ENCODE results near the gene KCNQ1OT1.
A peak's percentile ranks its signal among the peaks of the same experiment; 100 is the strongest.

KCNQ1OT1 gene

GRCh38 chr11:2699531-2700414 is at the start of gene KCNQ1OT1:
Gene KCNQ1OT1, minus strand, starts transcription at chr11:2699994.
- DNase-seq (ENCODE audit: low spot score): peak; percentile 89

- no peak for DNase-seq (ENCODE audit: low spot score)
Measured at GRCh38 chr11:2748814-2749554, 49.2 kb upstream of the KCNQ1OT1 start.

- no peak for DNase-seq (ENCODE audit: low spot score)
Measured at GRCh38 chr11:2748061-2748813, 48.4 kb upstream of the KCNQ1OT1 start.

DNA sequence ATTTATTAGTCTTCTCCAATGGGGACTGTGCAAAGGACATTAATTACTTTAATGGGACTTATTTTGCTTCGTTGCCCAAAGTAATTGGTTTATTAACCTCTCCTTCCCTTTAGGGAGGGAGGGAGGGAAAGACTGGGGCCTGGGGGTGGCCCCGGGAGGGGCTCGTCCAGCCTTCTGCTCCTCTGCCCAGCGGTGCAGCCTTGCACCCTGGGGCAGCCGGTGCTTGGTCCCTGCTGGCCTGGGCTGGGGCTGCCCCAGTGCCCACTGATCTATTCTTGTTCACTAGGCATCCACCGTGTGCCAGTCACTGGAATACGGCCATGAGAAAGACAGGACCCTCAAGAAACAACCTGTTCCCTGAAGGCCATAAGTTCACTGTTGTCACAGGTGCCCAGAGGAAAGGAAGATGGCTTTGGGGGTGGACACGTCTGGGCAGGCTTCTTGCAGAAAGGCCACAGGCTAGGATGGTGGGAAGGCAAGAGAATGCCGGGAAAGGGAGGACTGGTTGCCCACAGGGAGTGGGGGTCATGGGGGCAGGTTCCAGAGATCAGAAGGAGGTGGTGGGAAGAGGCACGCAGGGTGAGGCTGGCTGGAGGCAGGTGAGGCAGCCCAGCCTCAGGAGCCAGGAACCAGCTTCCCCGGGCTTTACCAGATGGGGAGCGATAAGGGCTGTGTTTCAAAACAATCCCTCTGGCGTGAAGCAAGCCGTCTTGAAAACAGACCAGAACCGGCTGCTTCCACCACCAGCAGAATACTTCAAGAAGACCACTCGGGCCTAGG is 47.6 kb upstream of the KCNQ1OT1 start:
- DNase-seq (ENCODE audit: low spot score): no peak

DNA sequence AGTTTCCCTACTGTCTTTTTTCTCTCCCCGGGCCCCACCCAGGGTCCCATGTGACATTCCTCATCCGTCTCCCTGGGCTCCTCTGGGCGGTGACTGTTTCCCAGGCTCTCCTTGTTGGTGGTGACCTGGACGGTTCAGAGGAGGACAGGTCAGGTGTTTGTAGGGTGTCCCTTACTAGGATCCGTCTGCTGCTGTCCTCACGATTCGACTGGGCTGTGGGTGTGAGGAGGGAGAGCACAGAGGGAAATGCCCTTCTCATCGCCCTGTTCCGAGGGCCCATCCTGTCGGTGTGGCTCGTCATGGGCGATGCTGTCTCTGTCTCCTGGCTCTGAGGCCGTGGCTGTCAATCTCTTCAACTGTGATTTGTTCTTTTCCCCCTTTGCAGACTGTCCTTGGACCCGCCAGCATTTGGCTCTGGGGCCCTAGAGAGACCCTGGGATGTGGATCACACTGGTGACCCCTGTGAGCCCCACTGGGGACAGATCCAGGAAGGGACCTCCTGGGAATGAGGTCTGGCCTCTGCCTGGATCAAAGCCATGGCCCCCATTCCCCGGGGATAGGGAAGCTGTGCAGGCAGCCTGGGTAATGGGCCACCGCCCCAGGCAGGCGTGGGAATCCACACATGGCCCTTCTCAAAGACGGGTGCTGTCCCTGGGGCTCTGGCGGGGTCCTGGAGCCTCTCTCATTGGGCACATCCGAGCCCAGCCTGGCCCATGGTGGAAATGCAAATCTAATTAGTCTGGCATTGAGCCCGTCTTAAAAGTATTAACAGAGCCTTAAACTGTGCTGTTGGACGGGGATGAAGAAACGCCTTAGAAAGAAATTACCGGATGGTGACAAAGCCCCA is 46.8 kb upstream of the KCNQ1OT1 start:
- DNase-seq (ENCODE audit: low spot score): no peak

- no peak for DNase-seq (ENCODE audit: low spot score)
Measured at GRCh38 chr11:2745511-2745910, 45.7 kb upstream of the KCNQ1OT1 start.

- no peak for DNase-seq (ENCODE audit: low spot score)
Measured at GRCh38 chr11:2744166-2744565, 44.4 kb upstream of the KCNQ1OT1 start.

GRCh38 chr11:2743427-2744110 is 43.8 kb upstream of the KCNQ1OT1 start:
- no peak for DNase-seq (ENCODE audit: low spot score)

- no peak for DNase-seq (ENCODE audit: low spot score)
Measured at GRCh38 chr11:2742611-2743426, 43.0 kb upstream of the KCNQ1OT1 start.

DNA sequence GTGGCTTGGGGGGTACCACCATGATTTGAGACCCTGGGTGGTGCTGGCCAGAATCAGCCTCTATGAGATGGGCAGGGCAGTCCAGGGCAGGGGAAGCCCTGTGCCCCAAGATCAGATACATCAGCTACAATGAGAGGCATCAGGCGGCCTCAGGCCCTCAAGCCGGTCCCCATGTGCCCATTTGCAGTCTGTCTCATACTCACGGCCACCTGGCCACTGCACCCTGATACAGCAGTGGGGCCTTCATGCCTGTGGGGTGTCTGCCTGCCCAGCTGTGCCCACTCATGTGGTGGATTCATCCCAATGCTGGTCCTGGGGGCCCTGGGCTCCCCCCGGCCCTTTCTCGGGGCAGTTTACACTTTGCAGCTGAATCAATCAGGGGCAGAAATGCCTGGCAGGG is 42.4 kb upstream of the KCNQ1OT1 start:
- no peak for DNase-seq (ENCODE audit: low spot score)

DNA sequence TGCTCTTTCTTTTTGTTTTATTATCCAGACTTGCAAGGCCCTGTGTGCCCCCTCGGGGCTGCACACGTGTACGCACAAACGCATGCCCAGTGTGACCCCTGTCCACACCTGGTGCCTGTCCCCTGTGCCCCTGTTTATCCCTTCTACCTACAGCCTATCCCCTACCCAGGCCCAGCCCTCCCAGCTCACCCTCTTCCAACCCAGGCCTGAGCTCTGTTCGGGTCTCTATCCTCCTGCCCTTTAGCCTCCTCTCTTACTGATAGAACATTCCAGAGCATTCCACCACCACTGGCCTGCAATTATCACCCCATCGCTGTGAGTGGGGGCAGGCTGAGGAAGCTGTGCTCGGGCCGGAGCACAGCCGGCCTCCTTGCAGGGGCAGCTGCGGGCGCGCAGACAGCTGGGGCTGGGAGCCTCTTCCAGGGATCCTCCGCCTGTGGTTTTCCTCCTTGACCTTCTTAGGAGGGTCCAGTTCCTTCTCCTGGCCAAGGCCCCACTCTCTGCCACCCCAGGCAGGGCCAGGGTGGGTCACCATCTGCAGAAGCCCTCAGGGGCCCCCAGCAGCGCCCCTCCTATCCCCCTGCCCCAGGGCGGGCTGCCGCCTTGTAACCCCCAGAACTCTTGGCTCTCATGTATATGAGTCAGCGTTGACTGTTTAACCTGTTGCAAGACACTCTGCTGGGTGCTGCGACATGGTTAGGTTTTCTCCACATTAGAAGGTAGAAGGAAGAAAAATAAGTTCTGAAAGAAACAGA is 41.8 kb upstream of the KCNQ1OT1 start:
- DNase-seq (ENCODE audit: low spot score): no peak

DNA sequence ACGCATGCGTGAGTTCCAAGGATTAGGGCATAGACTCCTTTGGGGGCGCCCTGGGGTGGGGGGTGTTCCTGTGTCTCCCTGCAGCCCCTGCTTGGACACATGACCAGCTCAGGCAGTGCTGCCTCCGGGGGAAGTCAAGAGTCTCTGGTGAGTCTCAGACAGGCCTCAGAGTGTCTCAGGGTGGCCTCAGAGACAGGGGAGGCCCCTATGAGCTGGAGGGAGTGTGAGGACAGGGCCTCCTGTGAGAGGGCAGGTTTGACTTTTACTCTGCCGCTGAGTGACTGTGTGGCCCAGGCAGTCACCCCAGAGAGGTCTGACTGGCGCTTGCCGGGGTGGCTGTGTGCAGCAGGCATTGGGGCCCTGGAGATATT is 41.2 kb upstream of the KCNQ1OT1 start:
- no peak for DNase-seq (ENCODE audit: low spot score)

DNA sequence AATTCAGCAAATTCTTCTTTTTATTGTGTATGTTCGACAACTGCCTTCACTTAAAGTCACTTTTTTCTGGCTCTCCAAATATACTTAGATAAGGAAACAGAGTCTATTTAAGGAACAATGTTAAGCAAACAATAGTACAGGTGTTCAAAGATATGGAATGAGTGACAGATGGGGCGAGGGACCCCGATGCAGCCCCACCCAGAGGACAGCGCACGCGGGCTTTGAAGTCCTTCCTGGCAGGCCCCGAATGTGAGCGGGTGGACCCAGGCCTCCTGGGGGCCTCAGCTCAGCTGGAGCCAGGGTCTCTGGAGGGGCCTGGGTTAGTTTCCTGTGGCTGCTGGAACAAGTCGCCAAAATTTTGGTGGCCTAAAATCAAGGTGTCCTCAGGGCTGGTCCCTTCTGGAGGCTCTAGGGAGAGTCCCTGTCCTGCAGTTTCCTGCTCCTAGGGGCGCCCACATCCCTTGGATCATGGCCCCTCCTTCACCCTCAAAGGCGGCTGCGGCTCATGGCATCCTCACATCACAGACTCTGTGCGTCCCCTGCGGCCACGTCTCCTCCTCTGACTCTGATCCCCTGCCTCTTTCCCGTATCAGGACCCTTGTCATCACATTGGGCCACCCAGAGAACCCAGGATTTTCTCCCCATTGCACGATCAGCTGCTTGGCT is 40.6 kb upstream of the KCNQ1OT1 start:
- DNase-seq (ENCODE audit: low spot score): no peak

DNA sequence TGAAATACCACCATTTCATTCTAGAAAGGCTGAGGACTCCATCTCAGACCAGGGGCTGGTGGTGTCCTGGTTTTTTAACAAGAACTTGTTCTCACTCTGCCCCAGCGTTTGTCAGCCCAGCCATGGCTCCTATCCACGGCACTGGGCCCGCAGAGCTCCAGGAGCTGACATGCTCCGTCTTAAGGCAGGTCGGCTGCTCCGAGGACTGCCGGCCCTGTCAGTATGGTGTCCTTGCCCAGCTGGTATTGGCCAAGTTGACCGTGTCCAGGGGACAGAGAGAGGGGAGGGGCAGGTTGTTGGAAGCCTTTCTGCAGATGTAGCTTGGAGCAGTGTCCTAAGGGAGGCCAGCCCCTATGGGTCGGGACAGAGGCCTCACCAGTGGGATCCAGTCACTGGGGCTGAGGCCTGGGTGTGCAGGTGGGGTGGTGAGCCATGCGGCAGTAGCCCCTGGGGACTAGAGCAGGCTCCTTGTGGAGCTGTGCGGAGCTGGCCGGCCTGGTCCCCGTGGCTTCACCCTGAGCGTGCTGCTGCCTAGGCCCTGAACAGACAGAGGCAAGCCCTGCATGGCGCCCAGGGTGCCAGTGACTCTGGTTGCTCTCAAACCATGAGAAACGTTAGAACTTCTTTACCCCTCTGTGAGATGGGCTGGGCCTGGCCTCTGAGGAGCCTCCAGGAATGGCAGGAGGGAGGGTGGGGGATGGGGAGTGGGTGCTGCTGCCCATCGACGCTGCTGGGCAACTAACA is 39.9 kb upstream of the KCNQ1OT1 start:
- no peak for DNase-seq (ENCODE audit: low spot score)

GRCh38 chr11:2738551-2739431 is 39.0 kb upstream of the KCNQ1OT1 start:
- no peak for DNase-seq (ENCODE audit: low spot score)

DNA sequence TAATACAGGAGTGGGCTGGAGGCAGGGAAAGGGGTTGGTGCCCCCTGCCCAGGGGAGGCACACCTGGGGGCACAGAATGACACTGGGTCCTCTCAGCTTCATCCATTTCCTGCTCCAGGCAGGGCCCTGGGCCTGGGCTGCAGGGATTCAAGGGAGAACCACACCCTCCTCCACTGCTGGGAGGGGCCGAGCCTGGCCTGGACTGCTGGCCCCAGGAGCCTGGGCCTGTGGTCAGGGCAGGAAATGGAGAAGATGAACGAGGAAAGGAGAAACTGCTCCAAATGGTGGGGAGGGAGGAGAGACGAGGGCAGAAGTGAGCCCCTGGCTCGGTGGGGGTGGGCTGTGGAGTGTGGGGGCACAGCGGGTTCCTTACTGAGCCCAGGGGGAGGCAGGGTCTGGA is 38.1 kb upstream of the KCNQ1OT1 start:
- DNase-seq (ENCODE audit: low spot score): no peak
